Activated T-cell treated with anti-CD3 and anti-CD28 coated beads, Interleukin-2, amount 50 U/mL, for 72 hours (primary cell): ENCODE results near the gene PTBP1. TPM values are rescaled to one million over a fixed set of nuclear protein-coding genes. Genes with fewer than 3 reads are reported as not detected.
A peak's percentile ranks its signal among the peaks of the same experiment; 100 is the strongest.
"Not testable (repeated sequence)": the region's sequence is repeated elsewhere in the genome, so short reads cannot be mapped to it uniquely, and the experiment has no call there.

Experiments used
- ATAC-seq, 2 donors: fragments of 150-1000 bp; cut with Tn5 transposase; replicated peaks in 1 of 2; 2 replicates each; pipeline ENCODE4 v1.10.0; 2021; ENCODE audit warnings: moderate library complexity in 2 of 2, mild to moderate bottlenecking in 1 of 2
- DNase-seq, 2 donors: peaks; one replicate each; pipeline ENCODE4 v3.0.0; 2021 to 2022; ENCODE audit warnings: mixed read lengths in 1 of 2
- H3K27ac Mint-ChIP-seq: one replicate; pipeline ENCODE4 v1.8.0; 2022; ENCODE audit warnings: mild to moderate bottlenecking, moderate library complexity, mixed read lengths
- H3K27me3 Mint-ChIP-seq: one replicate; pipeline ENCODE4 v1.8.0; 2022; ENCODE audit warnings: low read depth, mixed read lengths
- H3K36me3 Mint-ChIP-seq, 2 donors: one replicate each; pipeline ENCODE4 v1.8.0; 2022; ENCODE audit warnings: mixed read lengths in 2 of 2, mild to moderate bottlenecking in 1 of 2; ENCODE audit not compliant: insufficient read depth in 2 of 2
- H3K4me1 Mint-ChIP-seq: one replicate; pipeline ENCODE4 v1.8.0; 2022; ENCODE audit warnings: low read depth, mixed read lengths
- H3K4me3 Mint-ChIP-seq, 2 donors: one replicate each; pipeline ENCODE4 v1.8.0; 2022; ENCODE audit warnings: mild to moderate bottlenecking in 2 of 2, mixed read lengths in 2 of 2, moderate library complexity in 2 of 2
- H3K9me3 Mint-ChIP-seq, 2 donors: one replicate each; pipeline ENCODE4 v1.8.0; 2022; ENCODE audit warnings: mixed read lengths in 2 of 2
- total RNA-seq, 2 donors: library from RNA; stranded (reverse); gene quantifications; one replicate each; pipeline ENCODE4 v1.2.3, GENCODE V29; 2022

The PTBP1 gene
- total RNA-seq, 2 donors from 2014 or later = 515 to 611 TPM

DNA sequence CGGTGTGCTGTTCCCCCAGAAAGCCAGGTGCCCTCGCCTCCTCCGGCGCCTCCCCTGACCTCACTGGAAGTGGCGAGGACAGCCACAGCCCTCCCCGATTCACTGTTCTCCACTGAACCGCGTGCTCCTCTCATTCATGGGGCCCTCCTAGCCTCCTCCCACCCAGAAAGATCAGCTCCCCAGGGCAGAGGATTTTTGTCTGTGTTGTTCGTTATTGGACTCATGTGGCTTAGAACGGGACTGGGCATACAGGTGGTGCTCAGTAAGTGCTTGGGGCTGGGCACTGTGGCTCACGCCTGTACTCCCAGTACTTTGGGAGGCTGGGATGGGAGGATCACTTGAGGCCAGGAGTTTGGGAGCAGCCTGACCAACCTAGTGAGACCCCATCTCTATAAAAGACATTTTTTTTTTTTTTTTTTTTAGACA is 47.3 kb downstream of the PTBP1 start:
- no peak overlapping the region for H3K27ac Mint-ChIP-seq
- no peak for ATAC-seq
- no peak for DNase-seq
- no peaks in the 10 kb centered on the region for H3K9me3 Mint-ChIP-seq
- H3K4me1 Mint-ChIP-seq = peaks cover 5% of the 10 kb centered on the region
- H3K36me3 Mint-ChIP-seq = peaks cover 0 to 4% of the 10 kb centered on the region in 2 donors
- H3K4me3 Mint-ChIP-seq = peak overlapping the region in 1 of 2 donors; percentile 63
- H3K27me3 Mint-ChIP-seq = peaks cover 47% of the 10 kb centered on the region

DNA sequence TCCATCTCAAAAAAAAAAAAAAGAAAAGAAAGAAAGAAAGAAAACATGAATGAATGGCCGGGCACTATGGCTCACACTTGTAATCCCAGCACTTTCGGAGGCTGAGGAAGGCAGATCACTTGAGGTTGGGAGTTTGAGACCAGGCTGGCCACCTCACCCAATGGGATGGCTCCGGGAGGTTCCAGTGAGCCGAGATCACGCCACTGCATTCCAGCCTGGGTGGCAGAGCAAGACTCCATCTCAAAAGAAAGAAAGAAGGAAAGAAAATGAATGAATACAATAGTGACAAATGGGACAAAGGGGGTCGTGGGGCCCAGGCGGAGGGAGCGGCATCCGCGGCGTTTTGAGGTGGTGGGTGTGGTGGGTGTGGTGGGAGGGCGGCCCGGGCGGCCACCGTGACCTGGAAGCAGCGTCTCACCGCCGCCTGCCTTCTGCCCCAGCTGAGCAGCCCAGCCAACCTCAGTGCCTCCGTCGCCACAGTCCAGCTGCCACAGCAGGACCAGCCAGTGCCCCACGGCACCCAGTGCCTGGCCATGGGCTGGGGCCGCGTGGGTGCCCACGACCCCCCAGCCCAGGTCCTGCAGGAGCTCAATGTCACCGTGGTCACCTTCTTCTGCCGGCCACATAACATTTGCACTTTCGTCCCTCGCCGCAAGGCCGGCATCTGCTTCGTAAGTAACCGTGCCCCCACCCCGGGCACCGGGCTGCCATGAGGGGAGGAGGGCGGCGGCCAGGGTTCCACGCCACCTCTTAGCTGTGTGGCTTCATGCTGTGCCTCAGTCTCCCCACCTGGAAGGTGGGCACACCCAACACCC is 48.7 kb downstream of the PTBP1 start:
- H3K27me3 Mint-ChIP-seq = peaks cover 47% of the 10 kb centered on the region

GRCh38 chr19:848386-848921 is 51.2 kb downstream of the PTBP1 start:
- no peak for ATAC-seq
- peaks cover 0 to 2% of the 10 kb centered on the region in 2 donors for H3K36me3 Mint-ChIP-seq

More for the DNA sequence above, 48.7 kb downstream of the PTBP1 start:
- H3K27ac Mint-ChIP-seq = no peak overlapping the region
- peaks cover 0 to 4% of the 10 kb centered on the region in 2 donors for H3K36me3 Mint-ChIP-seq
- ATAC-seq (no peak), DNase-seq (no peak)
- no peaks in the 10 kb centered on the region for H3K9me3 Mint-ChIP-seq
- H3K4me1 Mint-ChIP-seq = peaks cover 5% of the 10 kb centered on the region
- no peak overlapping the region for H3K4me3 Mint-ChIP-seq

GRCh38 chr19:849195-849594 is 51.9 kb downstream of the PTBP1 start:
- H3K27me3 Mint-ChIP-seq = peaks cover 31% of the 10 kb centered on the region
- H3K4me1 Mint-ChIP-seq, H3K9me3 Mint-ChIP-seq, H3K27ac Mint-ChIP-seq, H3K36me3 Mint-ChIP-seq, DNase-seq, H3K4me3 Mint-ChIP-seq, ATAC-seq: not testable (repeated sequence)

More at GRCh38 chr19:848386-848921, 51.2 kb downstream of the PTBP1 start:
- no peak overlapping the region for H3K27ac Mint-ChIP-seq
- no peaks in the 10 kb centered on the region for H3K9me3 Mint-ChIP-seq
- H3K4me1 Mint-ChIP-seq = peaks cover 5% of the 10 kb centered on the region
- no peak for DNase-seq
- no peak overlapping the region for H3K4me3 Mint-ChIP-seq
- peaks cover 31% of the 10 kb centered on the region for H3K27me3 Mint-ChIP-seq

- Mint-ChIP-seq H3K4me1 (no peaks in the 10 kb centered on the region), H3K4me3 (no peak overlapping the region), H3K27me3 (peaks cover 19% of the 10 kb centered on the region), H3K36me3 (no peaks in the 10 kb centered on the region), H3K27ac (no peak overlapping the region), H3K9me3 (no peaks in the 10 kb centered on the region)
- no peak for ATAC-seq
- DNase-seq = no peak
These were observed 53.1 kb downstream of the PTBP1 start for GRCh38 chr19:850221-850978.

GRCh38 chr19:850979-851335 is 53.7 kb downstream of the PTBP1 start:
- no peaks in the 10 kb centered on the region for H3K9me3 Mint-ChIP-seq
- no peak overlapping the region for H3K4me3 Mint-ChIP-seq
- DNase-seq (no peak), ATAC-seq (no peak)
- H3K36me3 Mint-ChIP-seq = no peaks in the 10 kb centered on the region
- H3K27ac Mint-ChIP-seq = no peak overlapping the region
- H3K4me1 Mint-ChIP-seq = no peaks in the 10 kb centered on the region
- peaks cover 14% of the 10 kb centered on the region for H3K27me3 Mint-ChIP-seq

GRCh38 chr19:852136-853013 is 55.1 kb downstream of the PTBP1 start, which contains the start of gene ELANE:
Gene ELANE (plus strand): TSS chr19:852303. CDS start chr19:852329, 26 bp downstream.
- Mint-ChIP-seq H3K27me3 (peaks cover 5% of the 10 kb centered on the region), H3K4me3 (no peak within 1 kb of the TSS), H3K9me3 (no peaks in the 10 kb centered on the region), H3K4me1 (no peaks in the 10 kb centered on the region), H3K36me3 (no peaks in the 10 kb centered on the region), H3K27ac (no peak within 1 kb of the TSS)
- DNase-seq (no peak), ATAC-seq (no peak)

DNA sequence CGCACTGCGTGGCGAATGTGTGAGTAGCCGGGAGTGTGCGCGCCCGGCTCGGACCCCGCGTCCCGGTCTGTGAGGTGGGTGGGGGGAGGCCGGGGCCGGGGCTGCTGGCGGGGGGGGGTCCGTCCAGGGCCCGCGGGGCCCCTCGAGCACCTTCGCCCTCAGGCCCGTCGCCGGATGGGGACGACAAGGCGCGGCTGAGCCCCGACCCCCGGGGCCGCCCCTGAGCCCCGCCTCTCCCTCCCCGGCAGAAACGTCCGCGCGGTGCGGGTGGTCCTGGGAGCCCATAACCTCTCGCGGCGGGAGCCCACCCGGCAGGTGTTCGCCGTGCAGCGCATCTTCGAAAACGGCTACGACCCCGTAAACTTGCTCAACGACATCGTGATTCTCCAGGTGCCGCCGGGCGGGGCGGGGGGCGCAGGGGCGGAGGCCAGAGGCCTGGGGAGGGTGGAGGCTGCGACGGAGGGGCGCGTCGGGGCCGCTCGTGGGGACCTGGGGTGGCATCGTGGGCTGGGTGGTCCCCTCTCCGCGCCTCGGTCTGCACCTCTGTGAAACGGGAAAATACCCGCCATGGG is 55.8 kb downstream of the PTBP1 start:
- Mint-ChIP-seq H3K27ac (no peak overlapping the region), H3K4me3 (no peak overlapping the region)

DNA sequence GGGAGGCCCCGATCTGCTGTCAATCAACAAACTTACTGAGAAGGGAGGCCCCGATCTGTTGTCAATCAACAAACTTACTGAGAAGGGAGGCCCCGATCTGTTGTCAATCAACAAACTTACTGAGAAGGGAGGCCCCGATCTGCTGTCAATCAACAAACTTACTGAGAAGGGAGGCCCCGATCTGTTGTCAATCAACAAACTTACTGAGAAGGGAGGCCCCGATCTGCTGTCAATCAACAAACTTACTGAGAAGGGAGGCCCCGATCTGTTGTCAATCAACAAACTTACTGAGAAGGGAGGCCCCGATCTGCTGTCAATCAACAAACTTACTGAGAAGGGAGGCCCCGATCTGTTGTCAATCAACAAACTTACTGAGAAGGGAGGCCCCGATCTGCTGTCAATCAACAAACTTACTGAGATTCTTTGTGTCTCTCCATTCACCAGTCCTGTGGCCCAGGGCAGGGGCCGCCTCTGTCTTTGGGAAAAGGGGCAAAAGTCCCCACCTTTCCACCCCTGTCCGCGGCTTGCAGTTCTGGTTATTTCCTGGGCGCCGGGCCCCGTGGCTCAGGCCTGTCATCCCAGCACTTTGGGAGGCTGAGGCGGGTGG is 56.5 kb downstream of the PTBP1 start:
- DNase-seq, H3K27me3 Mint-ChIP-seq, H3K9me3 Mint-ChIP-seq, ATAC-seq, H3K4me3 Mint-ChIP-seq, H3K27ac Mint-ChIP-seq, H3K36me3 Mint-ChIP-seq, H3K4me1 Mint-ChIP-seq: not testable (repeated sequence)

More for the DNA sequence above, 55.8 kb downstream of the PTBP1 start:
- no peak for ATAC-seq
- H3K9me3 Mint-ChIP-seq = no peaks in the 10 kb centered on the region
- no peaks in the 10 kb centered on the region for H3K4me1 Mint-ChIP-seq
- no peaks in the 10 kb centered on the region for H3K36me3 Mint-ChIP-seq
- H3K27me3 Mint-ChIP-seq = peaks cover under 1% of the 10 kb centered on the region
- no peak for DNase-seq

GRCh38 chr19:854549-854948 is 57.3 kb downstream of the PTBP1 start:
- no peak for ATAC-seq
- no peak for DNase-seq
- Mint-ChIP-seq H3K9me3 (no peaks in the 10 kb centered on the region), H3K4me1 (no peaks in the 10 kb centered on the region), H3K4me3 (no peak overlapping the region), H3K36me3 (no peaks in the 10 kb centered on the region), H3K27me3 (peaks cover 5% of the 10 kb centered on the region), H3K27ac (no peak overlapping the region)

DNA sequence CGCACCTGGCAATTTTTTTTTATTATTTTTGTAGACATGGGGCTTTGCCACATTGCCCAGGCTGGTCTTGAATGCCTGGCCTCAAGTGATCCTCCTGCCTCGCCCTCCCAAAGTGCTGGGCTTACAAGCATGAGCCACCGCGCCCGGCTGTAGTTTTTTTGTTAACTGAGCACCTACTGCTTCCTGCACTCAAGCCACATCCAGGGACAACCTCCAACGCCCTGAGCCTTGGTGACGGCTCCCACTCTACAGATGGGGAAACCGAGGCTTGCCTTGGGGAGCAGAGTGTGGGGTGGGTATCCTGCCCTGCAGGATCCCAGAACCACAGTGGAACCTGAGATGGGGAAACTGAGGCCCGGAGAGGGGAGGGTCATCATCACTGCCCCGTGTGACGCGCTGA is 57.9 kb downstream of the PTBP1 start:
- ATAC-seq = no peak
- no peak overlapping the region for H3K27ac Mint-ChIP-seq

DNA sequence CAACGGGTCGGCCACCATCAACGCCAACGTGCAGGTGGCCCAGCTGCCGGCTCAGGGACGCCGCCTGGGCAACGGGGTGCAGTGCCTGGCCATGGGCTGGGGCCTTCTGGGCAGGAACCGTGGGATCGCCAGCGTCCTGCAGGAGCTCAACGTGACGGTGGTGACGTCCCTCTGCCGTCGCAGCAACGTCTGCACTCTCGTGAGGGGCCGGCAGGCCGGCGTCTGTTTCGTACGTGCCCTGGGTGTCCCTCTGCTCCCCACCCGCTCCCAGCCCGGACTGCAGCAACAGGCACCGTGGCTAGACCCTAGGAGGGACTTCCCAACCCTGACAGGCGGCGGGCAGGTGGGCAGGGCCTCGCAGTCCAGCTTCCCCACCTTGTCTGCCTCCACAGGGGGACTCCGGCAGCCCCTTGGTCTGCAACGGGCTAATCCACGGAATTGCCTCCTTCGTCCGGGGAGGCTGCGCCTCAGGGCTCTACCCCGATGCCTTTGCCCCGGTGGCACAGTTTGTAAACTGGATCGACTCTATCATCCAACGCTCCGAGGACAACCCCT is 58.4 kb downstream of the PTBP1 start:
- H3K4me1 Mint-ChIP-seq = no peaks in the 10 kb centered on the region
- no peak for ATAC-seq

More for the DNA sequence above, 57.9 kb downstream of the PTBP1 start:
- H3K27me3 Mint-ChIP-seq = peaks cover 5% of the 10 kb centered on the region
- H3K4me3 Mint-ChIP-seq = no peak overlapping the region
- H3K36me3 Mint-ChIP-seq = no peaks in the 10 kb centered on the region
- H3K9me3 Mint-ChIP-seq = no peaks in the 10 kb centered on the region
- DNase-seq = no peak
- H3K4me1 Mint-ChIP-seq = no peaks in the 10 kb centered on the region

More for the DNA sequence above, 58.4 kb downstream of the PTBP1 start:
- Mint-ChIP-seq H3K27me3 (peaks cover 5% of the 10 kb centered on the region), H3K27ac (no peak overlapping the region), H3K9me3 (no peaks in the 10 kb centered on the region), H3K36me3 (no peaks in the 10 kb centered on the region), H3K4me3 (no peak overlapping the region)
- no peak for DNase-seq
